Endothelial cell of umbilical vein (primary cell): ENCODE results near the gene SUGP1. TPM values are rescaled to one million over a fixed set of nuclear protein-coding genes. Genes with fewer than 3 reads are reported as not detected.

Experiments used
- BruUV-seq: library from RNA; stranded (reverse); fragments of 400-500 nt; replicated peaks from 2 replicates; lab custom pipeline; 2021; lab: Mats Ljungman, UMichigan
- CTCF ChIA-PET: fragments of 300-600, 350-600 bp; sonication (Branson Sonifier 250); formaldehyde crosslinking; loops from one replicate; lab custom pipeline; 2021; ENCODE audit warnings: antibody characterized with exemption, inconsistent platforms; lab: Charles Lee
- POLR2A ChIA-PET: fragments of 300-600, 350-600 bp; sonication (Branson Sonifier 250); formaldehyde crosslinking; loops from one replicate; lab custom pipeline; 2021; ENCODE audit warnings: antibody characterized with exemption, inconsistent platforms; lab: Charles Lee
- DNase-seq: peaks from one replicate; pipeline ENCODE4 v3.0.0-alpha.2; 2011; ENCODE audit warnings: low read depth, low spot score
- FAIRE-seq: peaks from 2 replicates; lab custom pipeline; 2011; peaks lifted over from hg19 to GRCh38; lab: Jason Lieb, UNC
- H2AFZ ChIP-seq: 2 replicates; pipeline ENCODE4 v1.6.0; 2012; ENCODE audit warnings: low read depth, low read length, control low read depth, inconsistent platforms
- H3K27ac ChIP-seq: 2 replicates; pipeline ENCODE4 v1.5.1; 2011; ENCODE audit warnings: low read depth, mild to moderate bottlenecking, control low read depth, low read length, moderate library complexity; ENCODE audit not compliant: insufficient read depth
- H3K27me3 ChIP-seq, 2 experiments: 2 replicates each; pipeline versions ENCODE4 v1.6.0 to v1.6.1; 2011; ENCODE audit warnings: low read length in 2 of 2, mixed read lengths in 1 of 2; ENCODE audit not compliant: control insufficient read depth in 2 of 2, insufficient read depth in 2 of 2
- H3K36me3 ChIP-seq, 2 experiments: 2 replicates in 1 of 2; 3 replicates in 1 of 2; pipeline ENCODE4 v1.5.1; 2011; ENCODE audit warnings: low read length in 2 of 2, mild to moderate bottlenecking in 1 of 2, moderate library complexity in 1 of 2; ENCODE audit not compliant: control insufficient read depth in 2 of 2, insufficient read depth in 2 of 2; ENCODE audit errors: extremely low read depth in 1 of 2
- H3K4me1 ChIP-seq: 3 replicates; pipeline ENCODE4 v1.5.1; 2011; ENCODE audit warnings: mild to moderate bottlenecking, low read length; ENCODE audit not compliant: control insufficient read depth, insufficient read depth; ENCODE audit errors: extremely low read depth
- H3K4me2 ChIP-seq: 2 replicates; pipeline ENCODE4 v1.6.1; 2011; ENCODE audit warnings: low read length, control low read depth, mixed read lengths; ENCODE audit not compliant: insufficient read depth
- H3K4me3 ChIP-seq, 3 experiments: fragments of 200-600 bp in 1 of 3; sonication (generic), shearing (Covaris generic) in 1 of 3; replicated peaks in 1 of 3; 2 replicates each; pipeline ENCODE4 v1.5.1; 2011 to 2016; ENCODE audit warnings: control low read depth in 3 of 3, low read length in 3 of 3, mild to moderate bottlenecking in 2 of 3, inconsistent platforms in 1 of 3, low read depth in 1 of 3, moderate library complexity in 1 of 3; ENCODE audit not compliant: insufficient read depth in 1 of 3
- H3K79me2 ChIP-seq: 2 replicates; pipeline ENCODE4 v1.6.0; 2012; ENCODE audit warnings: low read length, inconsistent platforms; ENCODE audit not compliant: control insufficient read depth, insufficient read depth
- H3K9ac ChIP-seq: replicated peaks from 2 replicates; pipeline ENCODE3; 2011; ENCODE audit warnings: low read length, control low read depth; ENCODE audit not compliant: insufficient read depth; ENCODE audit errors: extremely low read depth
- H3K9me1 ChIP-seq: replicated peaks from 3 replicates; pipeline ENCODE4 v1.6.0; 2011; ENCODE audit warnings: mild to moderate bottlenecking, low read length; ENCODE audit not compliant: control insufficient read depth, insufficient read depth; ENCODE audit errors: extremely low read depth
- H3K9me3 ChIP-seq: replicated peaks from 2 replicates; pipeline ENCODE4 v1.5.1; 2012; ENCODE audit warnings: low read length, inconsistent platforms; ENCODE audit not compliant: control insufficient read depth, insufficient read depth
- H4K20me1 ChIP-seq: replicated peaks from 2 replicates; pipeline ENCODE3; 2011; ENCODE audit warnings: mild to moderate bottlenecking, low read length; ENCODE audit not compliant: control insufficient read depth, insufficient read depth; ENCODE audit errors: extremely low read depth
- EZH2 ChIP-seq: IDR thresholded peaks from 2 replicates; pipeline ENCODE4 v1.6.1; 2012; ENCODE audit warnings: borderline replicate concordance, low read depth, mild to moderate bottlenecking, moderate library complexity, low read length, inconsistent platforms; ENCODE audit not compliant: severe bottlenecking
- FOS ChIP-seq: IDR thresholded peaks from 2 replicates; pipeline ENCODE4 v1.6.1; 2011; ENCODE audit warnings: mild to moderate bottlenecking, low read length, moderate library complexity, borderline replicate concordance; ENCODE audit not compliant: insufficient read depth
- GATA2 ChIP-seq: IDR thresholded peaks from 2 replicates; pipeline ENCODE4 v1.7.0; 2011; ENCODE audit warnings: low read depth, mild to moderate bottlenecking, moderate library complexity, mixed read lengths, low read length; ENCODE audit not compliant: insufficient read length, insufficient read depth
- JUN ChIP-seq: IDR thresholded peaks from 2 replicates; pipeline ENCODE4 v1.6.1; 2011; ENCODE audit warnings: borderline replicate concordance, low read depth; ENCODE audit not compliant: insufficient read length, insufficient read depth
- MYC ChIP-seq: IDR thresholded peaks from one replicate; pipeline ENCODE4 v1.6.1; 2011; ENCODE audit warnings: mild to moderate bottlenecking, low read depth, low read length
- POLR2A ChIP-seq: IDR thresholded peaks from 2 replicates; pipeline ENCODE4 v1.6.1; 2012; ENCODE audit warnings: low read depth, mild to moderate bottlenecking, control low read depth, low read length
- POLR2AphosphoS5 ChIP-seq: IDR thresholded peaks from 2 replicates; pipeline ENCODE4 v1.6.1; 2012; ENCODE audit warnings: low read depth, mild to moderate bottlenecking, control low read depth, low read length, moderate library complexity; ENCODE audit not compliant: insufficient read depth
- dilution Hi-C: fragments of 300-500 bp; cut with MboI; formaldehyde crosslinking; loops from one replicate; pipeline ENCODE4 v1.15.0; 2019; ENCODE audit warnings: low sequenced_read_pairs; ENCODE audit not compliant: extremely low pct_ligation_motif_present
- intact Hi-C: fragments of 100-400 bp; cut with micrococcal nuclease; formaldehyde crosslinking; loops from one replicate; pipeline ENCODE4 v1.10.0; 2022
- polyA plus RNA-seq, 4 experiments: library from polyadenylated mRNA; depleted of rRNA in 3 of 4; stranded (reverse) in 3 of 4; unstranded in 1 of 4; fragments of >200 nt; gene quantifications; 2 replicates each; pipeline versions ENCODE4 v1.2.1 to v1.2.3, GENCODE V29; 2011 to 2012; ENCODE audit warnings: missing spikeins in 1 of 4
- total RNA-seq: library from RNA; stranded (reverse); gene quantifications from 2 replicates; pipeline ENCODE4 v1.2.3, GENCODE V29; 2021
- TF ChIP-seq, protein P1 (sequence below): IDR thresholded peaks from 2 replicates; pipeline ENCODE4 v1.6.1; 2011; ENCODE audit not compliant: insufficient read depth, insufficient read length
- TF ChIP-seq, protein P2 (sequence below), 2 donors: IDR thresholded peaks; 1 replicate in 1 of 2; 2 replicates in 1 of 2; pipeline ENCODE4 v1.5.1; 2011; ENCODE audit warnings: low read length in 2 of 2, mild to moderate bottlenecking in 2 of 2, moderate library complexity in 2 of 2, control low read depth in 1 of 2, inconsistent platforms in 1 of 2, low read depth in 1 of 2; ENCODE audit not compliant: insufficient read depth in 1 of 2; ENCODE audit errors: extremely low read depth in 1 of 2

Gene SUGP1
- total and polyA plus RNA-seq, 2 donors (not counting 3 experiments of a cell fraction or from before 2014, with no cell fraction given): 41.0 to 64.7 TPM

DNA sequence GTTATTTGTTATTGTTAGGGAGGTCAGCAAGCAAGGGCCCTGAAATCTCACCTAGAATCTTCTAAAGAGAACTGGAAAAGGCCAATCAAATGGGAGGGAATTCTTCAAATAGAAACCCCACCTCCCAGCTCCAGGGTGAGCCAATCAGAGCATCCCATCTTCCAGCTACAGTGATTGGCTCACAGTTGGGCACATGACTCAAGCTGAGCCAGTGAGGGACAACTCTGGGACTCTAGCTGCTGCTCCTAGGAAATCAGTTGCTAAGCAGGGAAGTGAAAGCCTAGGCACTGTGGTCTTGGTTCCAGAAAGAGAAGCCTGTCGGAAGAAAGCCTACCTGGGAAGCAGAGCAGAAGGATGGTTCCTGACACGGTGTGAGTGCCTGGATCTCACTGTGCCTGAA is 60.6 kb downstream of the SUGP1 start:
- Histone ChIP-seq H3K9me3 (no peaks in the 10 kb centered on the region), H3K36me3 (no peaks in the 10 kb centered on the region), H3K79me2 (no peaks in the 10 kb centered on the region), H3K4me1 (no peaks in the 10 kb centered on the region), H4K20me1 (no peaks in the 10 kb centered on the region), H3K4me3 (no peak overlapping the region), H3K4me2 (no peak overlapping the region), H3K27ac (no peak overlapping the region), H2AFZ (no peak overlapping the region), H3K27me3 (peaks cover 29 to 30% of the 10 kb centered on the region in 2 experiments), H3K9ac (no peak overlapping the region), H3K9me1 (no peaks in the 10 kb centered on the region)
- dilution Hi-C loops: no loop called here
- no TSS peak for BruUV-seq
- no peak for TF ChIP-seq EZH2
- no peak for TF ChIP-seq JUN
- no peak for TF ChIP-seq POLR2A
- TF ChIP-seq, protein P1, sequence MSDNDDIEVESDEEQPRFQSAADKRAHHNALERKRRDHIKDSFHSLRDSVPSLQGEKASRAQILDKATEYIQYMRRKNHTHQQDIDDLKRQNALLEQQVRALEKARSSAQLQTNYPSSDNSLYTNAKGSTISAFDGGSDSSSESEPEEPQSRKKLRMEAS: peak; percentile 24
- intact Hi-C loops: no loop called here
- ChIA-PET POLR2A (no interaction called here), CTCF (interaction anchor here (1.6 kb wide), 1 partner anchor 83 kb away, joined by 3 read pairs; no protein-coding TSS in a partner anchor)
- peak; percentile 66 for FAIRE-seq
- peak; percentile 18 for DNase-seq

DNA sequence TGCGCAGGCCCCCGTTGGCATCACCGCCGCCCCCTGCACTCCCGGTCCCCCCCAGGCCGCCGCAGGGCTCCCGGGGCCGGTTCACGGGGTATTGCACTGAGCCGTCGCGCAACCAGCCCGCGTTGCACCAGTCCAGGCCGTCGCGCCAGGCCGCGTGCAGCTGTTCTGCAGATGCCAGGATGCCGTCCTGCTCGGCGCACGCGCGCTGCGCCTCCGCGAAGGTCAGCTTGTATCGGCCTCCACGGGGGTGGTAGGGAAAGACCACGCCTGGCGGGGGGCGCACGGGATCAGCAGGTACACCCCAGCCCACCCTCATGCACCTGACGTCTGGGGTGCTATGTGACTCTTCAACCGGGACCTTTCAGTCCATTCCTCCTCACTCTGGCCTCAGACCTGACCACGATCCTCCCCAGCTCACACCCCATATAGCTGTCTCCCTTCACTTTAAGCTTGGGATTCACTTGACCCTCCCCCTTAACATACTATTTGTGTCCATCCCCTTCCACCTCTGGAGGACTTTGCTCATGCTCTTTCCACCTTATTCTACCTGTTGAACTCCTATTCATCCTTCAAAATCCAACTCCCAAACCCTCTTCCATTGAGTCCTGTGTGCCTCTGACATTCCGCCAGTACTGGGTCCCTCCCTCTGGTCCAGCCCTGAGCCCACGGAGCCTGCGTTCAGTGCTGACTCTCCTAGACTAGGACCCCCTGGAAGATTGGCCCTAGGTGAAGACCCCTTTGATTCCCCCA is 61.5 kb downstream of the SUGP1 start:
- intact Hi-C loops: no loop called here
- Histone ChIP-seq H3K4me2 (no peak overlapping the region), H3K27ac (no peak overlapping the region), H2AFZ (no peak overlapping the region), H3K36me3 (no peaks in the 10 kb centered on the region), H3K27me3 (peaks cover 24 to 28% of the 10 kb centered on the region in 2 experiments), H3K9me1 (no peaks in the 10 kb centered on the region), H3K9me3 (no peaks in the 10 kb centered on the region), H4K20me1 (no peaks in the 10 kb centered on the region), H3K79me2 (no peaks in the 10 kb centered on the region), H3K4me3 (no peak overlapping the region), H3K9ac (no peak overlapping the region), H3K4me1 (no peaks in the 10 kb centered on the region)
- FAIRE-seq (no peak), DNase-seq (no peak)
- POLR2A ChIA-PET: no interaction called here
- TF ChIP-seq POLR2AphosphoS5: no peak
- no peak for TF ChIP-seq EZH2
- TF ChIP-seq FOS: no peak
- no peak for TF ChIP-seq GATA2
- no peak for TF ChIP-seq MYC
- no peak for TF ChIP-seq POLR2A
- TF ChIP-seq, protein P2, sequence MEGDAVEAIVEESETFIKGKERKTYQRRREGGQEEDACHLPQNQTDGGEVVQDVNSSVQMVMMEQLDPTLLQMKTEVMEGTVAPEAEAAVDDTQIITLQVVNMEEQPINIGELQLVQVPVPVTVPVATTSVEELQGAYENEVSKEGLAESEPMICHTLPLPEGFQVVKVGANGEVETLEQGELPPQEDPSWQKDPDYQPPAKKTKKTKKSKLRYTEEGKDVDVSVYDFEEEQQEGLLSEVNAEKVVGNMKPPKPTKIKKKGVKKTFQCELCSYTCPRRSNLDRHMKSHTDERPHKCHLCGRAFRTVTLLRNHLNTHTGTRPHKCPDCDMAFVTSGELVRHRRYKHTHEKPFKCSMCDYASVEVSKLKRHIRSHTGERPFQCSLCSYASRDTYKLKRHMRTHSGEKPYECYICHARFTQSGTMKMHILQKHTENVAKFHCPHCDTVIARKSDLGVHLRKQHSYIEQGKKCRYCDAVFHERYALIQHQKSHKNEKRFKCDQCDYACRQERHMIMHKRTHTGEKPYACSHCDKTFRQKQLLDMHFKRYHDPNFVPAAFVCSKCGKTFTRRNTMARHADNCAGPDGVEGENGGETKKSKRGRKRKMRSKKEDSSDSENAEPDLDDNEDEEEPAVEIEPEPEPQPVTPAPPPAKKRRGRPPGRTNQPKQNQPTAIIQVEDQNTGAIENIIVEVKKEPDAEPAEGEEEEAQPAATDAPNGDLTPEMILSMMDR (IDR thresholded peaks at IDR 0.05; ENCODE audit: extremely low read depth in 1 of 2, insufficient read depth in 1 of 2, low read depth in 1 of 2, low read length in 2 of 2): no peak
- TF ChIP-seq JUN: no peak
- TF ChIP-seq, protein P1: no peak
- BruUV-seq: no TSS peak
- CTCF ChIA-PET: interaction anchor here (1.6 kb wide), 1 partner anchor 84 kb away, joined by 3 read pairs; no protein-coding TSS in a partner anchor
- dilution Hi-C loops: no loop called here
